Measurements from ENCODE around the gene FARSB.
"Not testable (repeated sequence)": the region's sequence is repeated elsewhere in the genome, so short reads cannot be mapped to it uniquely, and the experiment has no call there.

FARSB gene

GRCh38 chr2:222608081-222608480 is 47.8 kb downstream of the FARSB start:
- Histone ChIP-seq H3K4me1 (ENCODE audit: insufficient read depth, low read length) (no peaks in the 10 kb centered on the region), H3K36me3 (ENCODE audit: insufficient read depth, low read length) (peaks cover 7% of the 10 kb centered on the region; the same call in 1 of the 2 replicates), H3K9ac (ENCODE audit: low read depth, low read length) (no peak overlapping the region), H3K9me3 (ENCODE audit: control insufficient read depth, insufficient read depth, low read length) (no peaks in the 10 kb centered on the region)

GRCh38 chr2:222606306-222606705 is 49.6 kb downstream of the FARSB start:
- H3K9me3 ChIP-seq (ENCODE audit: control insufficient read depth, insufficient read depth, low read length), result no peaks in the 10 kb centered on the region
- H3K36me3 ChIP-seq (ENCODE audit: insufficient read depth, low read length), result 0 out of 2 replicates have a peak, but pooled peaks cover 3% of the 10 kb centered on the region
- no peak overlapping the region for H3K9ac ChIP-seq (ENCODE audit: low read depth, low read length)
- no peaks in the 10 kb centered on the region for H3K4me1 ChIP-seq (ENCODE audit: insufficient read depth, low read length)

GRCh38 chr2:222604749-222605515 is 51.0 kb downstream of the FARSB start:
- Histone ChIP-seq H3K9me3 (ENCODE audit: control insufficient read depth, insufficient read depth, low read length) (no peaks in the 10 kb centered on the region), H3K4me1 (ENCODE audit: insufficient read depth, low read length) (no peaks in the 10 kb centered on the region), H3K36me3 (ENCODE audit: insufficient read depth, low read length) (0 out of 2 replicates have a peak, but pooled peaks cover 3% of the 10 kb centered on the region)

GRCh38 chr2:222603501-222603900 is 52.4 kb downstream of the FARSB start:
- Histone ChIP-seq H3K36me3 (ENCODE audit: insufficient read depth, low read length) (peaks cover 8% of the 10 kb centered on the region), H3K4me1 (ENCODE audit: insufficient read depth, low read length) (no peaks in the 10 kb centered on the region), H3K9ac (ENCODE audit: low read depth, low read length) (no peak overlapping the region), H3K9me3 (ENCODE audit: control insufficient read depth, insufficient read depth, low read length) (no peaks in the 10 kb centered on the region)

More at GRCh38 chr2:222604749-222605515, 51.0 kb downstream of the FARSB start:
- no peak overlapping the region for H3K9ac ChIP-seq (ENCODE audit: low read depth, low read length)

- Histone ChIP-seq H3K9me3 (ENCODE audit: control insufficient read depth, insufficient read depth, low read length) (no peaks in the 10 kb centered on the region), H3K9ac (ENCODE audit: low read depth, low read length) (no peak overlapping the region), H3K36me3 (ENCODE audit: insufficient read depth, low read length) (peaks cover 8% of the 10 kb centered on the region), H3K4me1 (ENCODE audit: insufficient read depth, low read length) (no peaks in the 10 kb centered on the region)
These were observed 57.3 kb downstream of the FARSB start for GRCh38 chr2:222598611-222599010.

- Histone ChIP-seq H3K36me3 (ENCODE audit: insufficient read depth, low read length) (peaks cover 10% of the 10 kb centered on the region), H3K9ac (ENCODE audit: low read depth, low read length) (no peak overlapping the region), H3K4me1 (ENCODE audit: insufficient read depth, low read length) (no peaks in the 10 kb centered on the region), H3K9me3 (ENCODE audit: control insufficient read depth, insufficient read depth, low read length) (no peaks in the 10 kb centered on the region)
These were observed 60.3 kb downstream of the FARSB start for GRCh38 chr2:222595581-222595980.

- Histone ChIP-seq H3K9me3 (ENCODE audit: control insufficient read depth, insufficient read depth, low read length) (no peaks in the 10 kb centered on the region), H3K9ac (ENCODE audit: low read depth, low read length) (no peak overlapping the region), H3K4me1 (ENCODE audit: insufficient read depth, low read length) (no peaks in the 10 kb centered on the region), H3K36me3 (ENCODE audit: insufficient read depth, low read length) (peaks cover 8% of the 10 kb centered on the region)
These were observed 61.2 kb downstream of the FARSB start for GRCh38 chr2:222594679-222595078.

GRCh38 chr2:222592176-222592575 is 63.7 kb downstream of the FARSB start:
- H3K9me3 ChIP-seq (ENCODE audit: control insufficient read depth, insufficient read depth, low read length), result no peaks in the 10 kb centered on the region
- no peak overlapping the region for H3K9ac ChIP-seq (ENCODE audit: low read depth, low read length)
- no peaks in the 10 kb centered on the region for H3K4me1 ChIP-seq (ENCODE audit: insufficient read depth, low read length)
- H3K36me3 ChIP-seq (ENCODE audit: insufficient read depth, low read length), result peaks cover 5% of the 10 kb centered on the region

- H3K36me3 ChIP-seq (ENCODE audit: insufficient read depth, low read length), result peaks cover 5% of the 10 kb centered on the region
- no peaks in the 10 kb centered on the region for H3K9me3 ChIP-seq (ENCODE audit: control insufficient read depth, insufficient read depth, low read length)
- no peaks in the 10 kb centered on the region for H3K4me1 ChIP-seq (ENCODE audit: insufficient read depth, low read length)
These were observed 64.2 kb downstream of the FARSB start for GRCh38 chr2:222591661-222592060.

GRCh38 chr2:222584589-222584988 is 71.3 kb downstream of the FARSB start:
- H3K9me3 ChIP-seq (ENCODE audit: control insufficient read depth, insufficient read depth, low read length); H3K4me1 ChIP-seq (ENCODE audit: insufficient read depth, low read length); H3K9ac ChIP-seq (ENCODE audit: low read depth, low read length); H3K36me3 ChIP-seq (ENCODE audit: insufficient read depth, low read length): not testable (repeated sequence)

More at GRCh38 chr2:222591661-222592060, 64.2 kb downstream of the FARSB start:
- H3K9ac ChIP-seq (ENCODE audit: low read depth, low read length), result no peak overlapping the region

- H3K4me1 ChIP-seq (ENCODE audit: insufficient read depth, low read length), result no peaks in the 10 kb centered on the region
- H3K36me3 ChIP-seq (ENCODE audit: insufficient read depth, low read length), result no peaks in the 10 kb centered on the region; the same call in 1 of the 2 replicates
- peaks cover 5% of the 10 kb centered on the region; the same call in 1 of the 2 replicates for H3K9me3 ChIP-seq (ENCODE audit: control insufficient read depth, insufficient read depth, low read length)
- H3K9ac ChIP-seq (ENCODE audit: low read depth, low read length), result no peak overlapping the region
These were observed 73.0 kb downstream of the FARSB start for GRCh38 chr2:222582928-222583327.

GRCh38 chr2:222577341-222577740 is 78.6 kb downstream of the FARSB start:
- Histone ChIP-seq H3K36me3 (ENCODE audit: insufficient read depth, low read length) (no peaks in the 10 kb centered on the region), H3K9ac (ENCODE audit: low read depth, low read length) (no peak overlapping the region), H3K9me3 (ENCODE audit: control insufficient read depth, insufficient read depth, low read length) (no peaks in the 10 kb centered on the region), H3K4me1 (ENCODE audit: insufficient read depth, low read length) (peaks cover 5% of the 10 kb centered on the region; the same call in 1 of the 2 replicates)

GRCh38 chr2:222576171-222577081 is 79.5 kb downstream of the FARSB start:
- H3K9ac ChIP-seq (ENCODE audit: low read depth, low read length), result no peak overlapping the region
- H3K36me3 ChIP-seq (ENCODE audit: insufficient read depth, low read length), result no peaks in the 10 kb centered on the region
- peaks cover 5% of the 10 kb centered on the region; the same call in 1 of the 2 replicates for H3K4me1 ChIP-seq (ENCODE audit: insufficient read depth, low read length)
- no peaks in the 10 kb centered on the region for H3K9me3 ChIP-seq (ENCODE audit: control insufficient read depth, insufficient read depth, low read length)

GRCh38 chr2:222575618-222576017 is 80.3 kb downstream of the FARSB start:
- no peaks in the 10 kb centered on the region for H3K36me3 ChIP-seq (ENCODE audit: insufficient read depth, low read length)
- H3K4me1 ChIP-seq (ENCODE audit: insufficient read depth, low read length), result peaks cover 5% of the 10 kb centered on the region; the same call in 1 of the 2 replicates
- H3K9ac ChIP-seq (ENCODE audit: low read depth, low read length), result no peak overlapping the region
- H3K9me3 ChIP-seq (ENCODE audit: control insufficient read depth, insufficient read depth, low read length), result no peaks in the 10 kb centered on the region
